ENCODE results near the gene DDX43.
A peak's percentile ranks its signal among the peaks of the same experiment; 100 is the strongest.
"Not testable (repeated sequence)": the region's sequence is repeated elsewhere in the genome, so short reads cannot be mapped to it uniquely, and the experiment has no call there.

Gene DDX43

DNA sequence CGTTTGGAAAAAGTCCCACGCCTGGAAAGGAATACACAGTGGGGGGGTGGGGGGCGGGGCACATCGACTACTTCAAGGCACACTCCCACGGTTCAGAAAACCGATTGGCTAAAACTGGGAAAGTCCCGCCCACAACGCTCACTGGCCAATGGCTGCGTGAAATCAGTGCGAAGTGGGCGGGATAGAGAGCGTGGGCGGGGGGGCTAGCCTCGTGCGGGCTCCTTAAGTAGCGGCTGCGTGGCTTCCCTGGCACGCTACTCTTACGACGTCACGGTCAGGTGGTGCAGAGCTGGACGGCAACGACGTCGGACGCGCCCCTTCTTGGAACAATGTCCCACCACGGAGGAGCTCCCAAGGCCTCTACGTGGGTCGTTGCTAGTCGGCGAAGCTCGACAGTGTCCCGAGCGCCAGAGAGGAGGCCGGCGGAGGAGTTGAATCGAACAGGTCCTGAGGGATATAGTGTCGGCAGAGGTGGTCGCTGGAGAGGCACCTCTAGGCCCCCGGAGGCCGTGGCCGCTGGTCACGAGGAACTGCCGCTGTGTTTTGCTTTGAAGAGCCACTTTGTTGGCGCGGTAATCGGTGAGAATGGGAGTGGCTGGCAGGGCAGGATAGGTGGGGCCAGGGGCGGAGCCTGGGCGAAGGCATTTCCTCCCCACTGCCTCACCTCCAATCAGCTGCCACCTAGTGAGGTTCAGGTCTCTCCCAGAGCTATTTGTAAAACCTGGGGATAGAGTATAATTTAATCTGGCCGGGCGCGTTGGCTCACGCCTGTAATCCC is at the start of gene DDX43:
Gene DDX43, plus strand, starts transcription at position 252 of the 778 bp plus-strand sequence. Its CDS starts 78 bp downstream, at position 330.
- peak; percentile 23 to 47 for DNase-seq

DNA sequence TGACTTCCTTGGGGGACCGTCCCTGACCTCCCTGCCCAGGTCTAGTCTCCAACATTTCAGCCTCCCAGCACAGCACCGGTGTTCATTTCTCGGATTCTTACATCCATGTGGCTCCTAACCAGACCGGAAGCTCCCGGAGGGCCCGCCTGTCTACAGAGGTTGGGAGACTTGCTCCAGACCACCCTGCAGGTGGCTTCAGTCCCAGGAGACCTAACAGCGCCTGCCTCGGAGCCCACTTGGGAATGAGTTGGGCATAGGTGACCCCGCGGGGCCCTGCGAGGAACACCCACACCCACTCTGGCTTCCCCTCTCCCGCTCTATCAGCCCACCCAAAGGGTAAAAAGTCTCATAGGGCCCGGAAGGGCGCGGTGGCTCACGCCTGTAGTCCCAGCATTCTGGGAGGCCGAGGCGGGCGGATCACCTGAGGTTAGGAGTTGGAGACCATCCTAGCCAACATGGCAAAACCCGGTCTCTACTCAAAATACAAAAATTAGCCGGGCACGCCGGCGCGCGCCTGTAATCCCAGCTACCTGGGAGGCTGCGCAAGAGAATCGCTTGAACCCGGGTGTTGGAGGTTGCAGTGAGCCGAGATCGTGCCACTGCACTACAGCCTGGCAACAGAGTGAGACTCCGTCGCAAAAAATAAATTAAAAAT is 46.0 kb upstream of the DDX43 start:
- DNase-seq: no peak

- DNase-seq: no peak
These were observed 45.3 kb upstream of the DDX43 start for GRCh38 chr6:73349311-73349710.

DNA sequence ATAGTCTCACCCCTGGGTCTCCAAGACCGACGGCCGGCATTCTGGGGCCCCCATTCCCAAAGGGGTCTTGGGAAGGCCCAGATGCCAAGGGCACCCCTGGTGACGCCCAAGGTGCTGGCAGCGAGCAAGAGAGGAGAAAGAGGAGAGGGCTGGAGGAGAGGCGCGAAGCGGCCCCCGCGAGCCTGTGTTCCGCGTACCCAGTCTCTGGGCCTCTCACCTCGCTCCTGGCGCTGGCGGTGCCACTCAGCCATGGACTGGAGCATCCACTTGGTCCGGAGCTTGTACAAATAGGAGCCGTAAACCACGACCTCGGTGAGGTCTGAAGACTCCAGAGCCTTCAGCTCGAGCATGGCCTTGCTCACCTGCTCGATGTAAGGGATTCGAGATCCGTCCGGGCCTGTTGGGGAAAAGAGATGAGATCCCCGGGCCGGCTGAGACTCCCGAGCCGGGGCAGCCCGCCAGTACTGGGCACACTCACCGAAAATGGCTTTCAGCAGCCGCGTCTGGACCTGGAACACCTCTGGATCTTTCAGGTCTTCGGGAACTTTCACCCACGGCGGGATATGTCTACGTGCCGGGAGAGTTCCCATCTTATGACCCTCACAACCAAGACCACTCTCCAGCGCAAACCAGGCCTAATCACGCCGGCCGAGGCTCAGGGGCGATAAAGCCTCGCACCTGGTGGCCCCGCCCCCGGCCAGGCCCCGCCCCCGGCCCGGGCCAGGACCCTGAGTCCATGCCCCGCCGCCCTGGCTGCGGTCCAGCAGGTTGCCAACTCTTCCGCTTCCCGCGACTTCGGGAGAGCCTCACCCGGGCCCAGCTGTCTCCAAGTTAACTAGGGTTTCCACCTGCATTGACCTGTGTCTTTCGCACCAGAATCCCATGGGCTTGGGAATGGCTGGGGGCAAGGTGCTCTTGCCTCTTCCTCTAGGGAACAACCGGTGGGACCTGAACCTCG is 40.7 kb upstream of the DDX43 start, which contains the start of gene DPPA5:
Gene DPPA5, minus strand, starts transcription at position 641 of the 958 bp plus-strand sequence. Its CDS starts 51 bp downstream, at position 590.
- no peak for DNase-seq

DNA sequence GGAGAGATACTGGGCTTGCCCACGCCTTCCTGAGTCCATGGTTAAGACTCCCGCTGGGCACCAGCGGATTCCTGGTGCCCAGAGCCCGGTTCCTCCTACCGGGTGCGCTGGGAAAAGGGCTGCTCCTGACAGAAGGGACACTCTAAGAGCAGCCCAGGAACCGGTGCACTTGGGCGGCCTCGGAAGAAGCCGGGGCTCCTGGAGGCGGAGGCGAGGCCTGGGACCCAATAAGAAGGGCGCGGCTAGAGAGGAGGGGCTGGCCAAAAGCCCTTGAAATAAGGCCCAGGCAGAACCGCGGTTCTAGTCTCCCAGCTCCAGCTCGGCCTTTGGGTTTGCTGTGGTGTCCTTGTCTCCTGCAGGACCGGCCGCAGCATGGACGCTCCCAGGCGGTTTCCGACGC is 32.3 kb upstream of the DDX43 start, which contains the start of gene KHDC3L:
Gene KHDC3L, plus strand, starts transcription at position 301 of the 400 bp plus-strand sequence. Its CDS starts 72 bp downstream, at position 373.
- DNase-seq: no peak

DNA sequence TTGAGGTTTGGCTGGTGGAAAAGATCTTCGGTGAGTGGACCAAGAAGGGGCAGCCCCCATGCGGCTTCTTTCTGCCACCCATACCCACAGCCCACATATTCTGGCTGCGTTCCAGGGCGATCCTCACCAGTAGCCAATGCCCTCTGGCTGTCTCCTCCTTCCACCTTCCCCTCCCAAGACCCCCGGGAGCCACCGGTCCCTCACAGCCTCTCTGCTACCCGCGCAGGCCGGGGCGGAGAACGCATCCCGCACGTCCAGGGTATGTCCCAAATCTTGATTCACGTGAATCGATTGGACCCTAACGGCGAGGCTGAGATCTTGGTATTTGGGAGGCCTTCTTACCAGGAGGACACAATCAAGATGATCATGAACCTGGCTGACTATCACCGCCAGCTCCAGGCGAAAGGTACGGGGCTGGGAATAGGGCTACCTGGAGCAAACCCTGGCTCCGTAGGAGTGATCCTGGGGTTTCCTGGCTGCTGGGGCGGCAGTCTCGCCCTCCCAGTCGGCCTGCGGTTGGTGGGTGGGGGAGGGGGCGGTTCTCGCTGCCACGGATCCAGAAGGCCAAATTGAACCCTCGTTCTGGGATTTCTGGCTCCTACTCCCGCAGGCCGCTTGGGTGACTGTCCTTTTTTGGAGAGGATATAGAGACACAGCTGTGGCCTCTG is 31.6 kb upstream of the DDX43 start:
- no peak for DNase-seq

GRCh38 chr6:73363537-73363875 is 31.1 kb upstream of the DDX43 start:
- DNase-seq: no peak

DNA sequence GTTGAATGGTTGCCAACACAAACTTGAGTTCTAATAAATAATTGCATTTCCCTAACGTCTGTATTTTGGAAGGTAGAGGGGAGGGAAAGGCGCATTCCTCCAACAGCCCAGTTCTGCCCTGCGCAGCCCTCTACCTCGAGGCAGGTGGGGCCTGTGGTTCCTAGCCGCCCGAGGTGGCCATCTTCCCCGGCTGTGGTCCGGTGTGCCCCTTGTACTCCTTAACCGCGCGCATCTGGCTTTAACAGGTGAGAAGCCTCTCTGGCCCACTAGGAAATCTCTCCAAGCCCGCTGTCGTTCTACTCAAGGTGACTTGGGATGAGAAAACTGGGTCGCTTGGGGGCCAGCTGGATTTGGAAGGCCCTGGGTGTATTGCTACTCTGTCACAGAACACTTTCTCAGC is 30.5 kb upstream of the DDX43 start:
- no peak for DNase-seq

GRCh38 chr6:73364549-73364948 is 30.1 kb upstream of the DDX43 start:
- no peak for DNase-seq

- no peak for DNase-seq
These were observed 26.8 kb upstream of the DDX43 start for GRCh38 chr6:73367761-73368355.

DNA sequence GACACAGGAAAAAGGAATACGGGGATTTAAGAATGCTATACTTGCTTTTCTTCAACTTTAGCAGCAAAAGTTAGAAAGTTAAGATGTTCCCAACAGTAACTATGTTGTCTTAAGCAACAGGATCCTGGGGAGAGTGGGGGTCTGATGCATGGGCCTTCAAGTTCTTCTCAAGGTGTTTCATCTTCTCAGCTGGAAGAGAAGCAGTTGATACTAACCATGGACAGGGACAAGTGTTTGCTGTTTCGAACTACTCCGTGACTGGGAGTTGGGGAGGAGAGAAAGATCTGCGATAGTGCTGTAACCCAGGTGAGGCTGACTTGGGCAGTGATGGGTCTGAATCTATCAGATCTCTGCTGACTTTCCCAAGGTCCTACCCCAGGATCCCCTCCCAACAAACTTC is 26.0 kb upstream of the DDX43 start:
- DNase-seq: no peak

DNA sequence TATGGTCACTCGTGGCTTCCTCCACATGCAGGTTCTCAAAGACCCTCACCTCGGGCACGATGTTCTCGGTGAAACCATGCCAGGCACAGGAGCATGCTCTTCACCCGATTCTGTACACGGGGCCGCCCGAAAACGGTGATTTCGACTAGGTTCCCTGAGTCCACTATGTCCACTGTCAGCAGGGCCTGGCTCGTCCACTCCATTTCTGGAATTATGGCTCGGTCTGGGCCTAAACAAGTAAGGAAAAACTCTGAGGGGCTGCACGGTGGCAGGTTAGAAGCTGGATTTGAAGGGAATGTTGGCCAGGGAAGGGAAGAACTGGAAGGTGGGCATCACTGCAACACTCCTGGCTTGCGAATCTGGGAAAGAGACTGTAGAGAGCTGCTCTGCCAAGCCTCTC is 25.5 kb upstream of the DDX43 start:
- DNase-seq: no peak

DNA sequence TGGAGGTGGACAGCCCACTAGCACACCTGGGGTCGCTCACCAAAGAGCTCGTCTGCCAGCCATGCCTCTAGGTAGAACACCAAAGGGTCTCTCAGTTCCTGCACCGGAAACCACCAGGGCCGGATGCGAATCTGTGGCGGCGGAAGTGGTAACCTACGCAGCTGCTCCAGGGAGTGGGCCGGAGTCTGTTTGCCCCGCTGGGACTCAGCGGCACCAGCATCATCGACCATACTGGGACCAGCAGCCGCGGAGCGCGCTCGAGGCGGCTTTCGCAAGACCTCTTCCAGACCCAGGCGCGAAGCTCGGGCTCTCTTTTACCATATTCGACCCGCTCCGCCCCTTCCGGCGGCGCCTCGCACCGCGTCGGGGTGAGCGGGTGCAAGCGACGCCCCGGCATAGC is 25.1 kb upstream of the DDX43 start, which contains the start of gene OOEP:
Gene OOEP, minus strand, starts transcription at position 335 of the 400 bp plus-strand sequence. Its CDS starts 105 bp downstream, at position 230.
- DNase-seq: no peak

GRCh38 chr6:73371984-73372383 is 22.6 kb upstream of the DDX43 start:
- DNase-seq: no peak

DNA sequence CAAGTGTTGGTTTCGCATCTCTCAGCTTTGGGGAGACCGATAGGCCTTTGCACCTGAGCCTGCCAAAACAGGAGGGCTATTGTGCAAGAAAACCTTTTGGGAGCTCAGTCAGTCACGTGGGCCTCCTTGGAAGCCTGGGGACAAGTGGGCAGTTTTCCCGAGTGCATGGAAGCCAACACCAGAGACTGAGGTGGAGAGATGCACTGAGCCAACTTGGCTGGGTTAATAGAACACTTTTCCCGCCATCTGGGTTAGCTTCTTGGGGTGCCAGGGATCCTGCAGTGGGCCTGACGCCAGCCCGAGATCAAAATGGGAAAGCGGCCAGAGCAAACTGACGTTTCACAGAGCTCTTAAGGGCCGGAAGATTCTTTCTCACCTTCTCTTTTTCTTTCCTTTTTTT is 22.1 kb upstream of the DDX43 start:
- DNase-seq: no peak

GRCh38 chr6:73375216-73375615 is 19.4 kb upstream of the DDX43 start:
- DNase-seq: no peak

- DNase-seq: no peak
These were observed 17.4 kb upstream of the DDX43 start for GRCh38 chr6:73377225-73377624.

DNA sequence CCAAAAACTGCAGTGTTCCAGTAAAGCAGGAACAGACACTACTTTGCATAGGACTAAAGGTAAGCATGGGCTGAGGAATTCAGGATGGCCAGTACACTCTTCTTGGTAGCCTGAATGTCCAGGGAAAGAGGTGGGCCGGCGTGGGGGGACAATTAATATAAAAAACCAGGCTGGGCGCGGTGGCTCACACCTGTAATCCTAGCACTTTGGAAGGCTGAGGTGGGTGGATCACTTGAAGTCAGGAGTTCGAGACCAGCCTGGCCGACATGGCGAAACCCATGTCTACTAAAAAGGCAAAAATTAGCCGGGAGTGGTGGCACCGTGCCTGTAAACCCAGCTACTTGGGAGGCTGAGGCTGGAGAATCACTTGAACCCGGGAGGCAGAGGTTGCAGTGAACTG is 13.1 kb upstream of the DDX43 start:
- not testable (repeated sequence) for DNase-seq

DNA sequence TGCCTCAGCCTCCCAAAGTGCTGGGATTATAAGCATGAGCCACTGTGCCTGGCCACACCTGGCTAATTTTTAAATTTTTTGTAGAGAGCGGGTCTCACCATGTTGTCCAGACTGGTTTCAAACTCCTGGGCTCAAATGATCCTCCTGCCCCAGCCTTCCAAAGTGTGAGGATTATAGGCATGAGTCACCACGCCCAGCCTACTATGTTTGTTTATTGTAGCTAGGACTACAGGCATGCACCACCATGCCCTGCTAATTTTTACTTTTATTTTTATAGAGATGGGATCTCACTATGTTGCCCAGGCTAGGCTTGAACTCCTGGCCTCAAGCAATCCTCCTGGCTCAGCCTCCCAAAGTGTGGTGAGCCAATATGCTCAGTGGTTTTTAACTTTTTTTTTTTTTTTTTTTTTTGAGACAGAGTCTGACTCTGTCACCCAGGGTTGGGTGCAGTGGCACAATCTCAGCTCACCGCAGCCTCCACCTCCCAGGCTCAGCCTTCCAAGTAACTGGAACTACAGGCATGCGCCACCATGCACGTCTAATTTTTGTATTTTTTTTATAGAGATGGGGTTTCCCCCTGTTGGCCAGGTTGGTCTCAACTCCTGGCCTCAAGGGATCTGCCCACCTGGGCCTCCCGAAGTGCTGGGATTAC is 12.0 kb upstream of the DDX43 start:
- no peak for DNase-seq

- DNase-seq: no peak
These were observed 6.2 kb upstream of the DDX43 start for GRCh38 chr6:73388433-73388799.

DNA sequence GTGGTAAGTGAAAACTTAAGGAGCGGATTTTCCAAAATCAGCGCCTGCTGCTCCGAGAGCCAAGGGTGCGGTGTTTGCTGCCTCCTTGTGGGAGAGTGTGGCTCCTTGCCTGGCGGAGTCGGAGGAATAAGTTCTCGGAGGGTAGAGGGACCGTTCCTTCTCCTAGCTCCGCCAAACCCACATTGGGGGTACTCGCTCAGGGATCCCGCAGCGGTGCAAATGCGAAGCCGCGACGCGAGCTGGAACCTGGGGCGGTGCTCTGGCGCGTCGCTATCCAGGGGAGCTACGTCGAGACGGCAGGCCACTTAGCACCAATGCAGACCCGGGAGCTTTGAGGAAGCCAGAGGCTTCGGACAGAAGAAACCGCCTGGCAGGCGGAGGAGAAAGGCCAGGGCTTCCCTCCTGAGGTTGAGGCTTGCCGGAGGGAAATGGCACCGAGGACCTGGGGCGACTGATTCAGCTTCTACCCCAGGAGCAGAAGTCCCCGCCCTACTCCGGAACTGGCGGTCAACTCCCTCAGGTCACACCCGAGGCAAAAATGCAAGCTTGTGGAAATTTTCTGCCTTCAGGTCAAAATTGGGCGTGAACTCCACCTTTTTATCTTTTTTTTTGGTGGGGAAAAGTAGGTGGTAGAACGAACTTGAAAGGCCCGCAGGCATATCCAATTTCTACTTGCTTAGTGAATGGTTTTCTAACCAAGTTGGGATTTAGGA is 5.7 kb upstream of the DDX43 start:
- peak; percentile 58 to 64 for DNase-seq

All from stimulated activated CD4-positive, alpha-beta T cell treated with anti-CD3 and anti-CD28 coated beads, Interleukin-2, amount 100 ng/mL, for 24 hours (primary cell).